Neural cell (in vitro differentiated cells): ENCODE measurements around the gene RBBP8NL. TPM values are rescaled to one million over a fixed set of nuclear protein-coding genes. Genes with fewer than 3 reads are reported as not detected.

Experiments used
- H2AFZ ChIP-seq: fragments of 200-600, 300-800 bp; sonication (generic), shearing (Covaris generic); 2 replicates; pipeline ENCODE4 v1.6.0; 2014; ENCODE audit warnings: low read depth, mild to moderate bottlenecking, antibody characterized with exemption, low read length, moderate library complexity
- H3F3A ChIP-seq: fragments of 200-600 bp; shearing (Covaris generic); 2 replicates; pipeline ENCODE4 v1.6.1; 2016; ENCODE audit warnings: mild to moderate bottlenecking, moderate library complexity, mixed read lengths, antibody characterized with exemption, low read length; ENCODE audit not compliant: insufficient read depth, poor library complexity, severe bottlenecking
- H3K27ac ChIP-seq: fragments of 200-600, 300-800 bp; sonication (generic), shearing (Covaris generic); 2 replicates; pipeline ENCODE4 v1.5.1; 2014; ENCODE audit warnings: mild to moderate bottlenecking, low read length, moderate library complexity
- H3K27me3 ChIP-seq: fragments of 300-800, 200-600 bp; sonication (generic), shearing (Covaris generic); 2 replicates; pipeline ENCODE4 v1.6.0; 2014; ENCODE audit warnings: mild to moderate bottlenecking, low read depth, low read length, moderate library complexity; ENCODE audit not compliant: insufficient read depth
- H3K36me3 ChIP-seq: fragments of 300-800, 200-600 bp; sonication (generic), shearing (Covaris generic); 2 replicates; pipeline ENCODE4 v1.5.1; 2014; ENCODE audit warnings: mild to moderate bottlenecking, antibody characterized with exemption, low read length, moderate library complexity; ENCODE audit not compliant: insufficient read depth
- H3K4me2 ChIP-seq: fragments of 300-800, 200-600 bp; sonication (generic), shearing (Covaris generic); 2 replicates; pipeline ENCODE4 v1.6.0; 2014; ENCODE audit warnings: mild to moderate bottlenecking, low read length
- H3K4me3 ChIP-seq: fragments of 300-800, 200-600 bp; sonication (generic), shearing (Covaris generic); 2 replicates; pipeline ENCODE4 v1.5.1; 2014; ENCODE audit warnings: mild to moderate bottlenecking, low read length, moderate library complexity
- H3K79me2 ChIP-seq: fragments of 200-600 bp; shearing (Covaris generic); replicated peaks from 2 replicates; pipeline ENCODE4 v1.6.0; 2014; ENCODE audit warnings: mild to moderate bottlenecking, low read length, moderate library complexity; ENCODE audit not compliant: insufficient read depth
- H3K9ac ChIP-seq: fragments of 300-800, 200-600 bp; sonication (generic), shearing (Covaris generic); 2 replicates; pipeline ENCODE4 v1.6.1; 2016; ENCODE audit warnings: mild to moderate bottlenecking, low read length, mixed read lengths
- H3K9me2 ChIP-seq: fragments of 200-600 bp; shearing (Covaris generic); 2 replicates; pipeline ENCODE4 v1.6.1; 2016; ENCODE audit warnings: mild to moderate bottlenecking, low read length, mixed read lengths; ENCODE audit not compliant: insufficient read depth
- H3K9me3 ChIP-seq: fragments of 200-600, 300-800 bp; sonication (generic), shearing (Covaris generic); 2 replicates; pipeline ENCODE4 v1.6.1; 2016; ENCODE audit warnings: mild to moderate bottlenecking, mixed run types, low read length, moderate library complexity, mixed read lengths
- H4K20me1 ChIP-seq: fragments of 200-600 bp; shearing (Covaris generic); 2 replicates; pipeline ENCODE4 v1.6.1; 2016; ENCODE audit warnings: mild to moderate bottlenecking, mixed run types; ENCODE audit not compliant: insufficient read depth
- CTCF ChIP-seq: fragments of 450-650 bp; IDR thresholded peaks from 2 replicates; pipeline ENCODE4 v1.5.1; 2014; ENCODE audit warnings: antibody characterized with exemption, mild to moderate bottlenecking, moderate library complexity; ENCODE audit not compliant: poor library complexity, severe bottlenecking
- EP300 ChIP-seq: fragments of 450-650 bp; conservative IDR thresholded peaks from 2 replicates; pipeline ENCODE4 v1.6.1; 2014; ENCODE audit warnings: antibody characterized with exemption, mild to moderate bottlenecking, moderate library complexity; ENCODE audit not compliant: poor library complexity, severe bottlenecking
- EZH2 ChIP-seq: fragments of 200-600, 300-800 bp; shearing (Covaris generic), sonication (generic); IDR thresholded peaks from 2 replicates; pipeline ENCODE4 v1.6.1; 2014; ENCODE audit warnings: antibody characterized with exemption, low read length, borderline replicate concordance, mild to moderate bottlenecking; ENCODE audit not compliant: insufficient read depth, poor library complexity, severe bottlenecking
- MXI1 ChIP-seq: fragments of 450-650 bp; conservative IDR thresholded peaks from 2 replicates; pipeline ENCODE4 v1.6.1; 2014; ENCODE audit warnings: antibody characterized with exemption, mild to moderate bottlenecking; ENCODE audit not compliant: poor library complexity, severe bottlenecking
- POLR2AphosphoS5 ChIP-seq: IDR thresholded peaks from 2 replicates; pipeline ENCODE4 v1.6.1; 2012
- RAD21 ChIP-seq: fragments of 450-650 bp; conservative IDR thresholded peaks from 2 replicates; pipeline ENCODE4 v1.6.1; 2014; ENCODE audit warnings: antibody characterized with exemption, mild to moderate bottlenecking, moderate library complexity
- REST ChIP-seq: IDR thresholded peaks from 2 replicates; pipeline ENCODE4 v1.6.1; 2012; ENCODE audit warnings: borderline replicate concordance
- SMC3 ChIP-seq: fragments of 450-650 bp; conservative IDR thresholded peaks from 2 replicates; pipeline ENCODE4 v1.6.1; 2014; ENCODE audit warnings: antibody characterized with exemption, mild to moderate bottlenecking, moderate library complexity; ENCODE audit not compliant: poor library complexity
- TAF1 ChIP-seq: IDR thresholded peaks from 2 replicates; pipeline ENCODE4 v1.6.1; 2012; ENCODE audit warnings: low read depth
- polyA plus RNA-seq: library from polyadenylated mRNA; depleted of rRNA; stranded (reverse); fragments of >200 nt; gene quantifications from 2 replicates; pipeline ENCODE4 v1.2.3, GENCODE V29; 2014

The RBBP8NL gene
- polyA plus RNA-seq, 1 donor from 2014 or later = not detected

- Histone ChIP-seq H3K27me3 (no peaks in the 10 kb centered on the region), H2AFZ (no peak overlapping the region), H3F3A (no peaks in the 10 kb centered on the region), H3K9me3 (no peaks in the 10 kb centered on the region), H3K79me2 (no peaks in the 10 kb centered on the region), H3K4me3 (no peak overlapping the region), H3K9me2 (no peaks in the 10 kb centered on the region), H3K9ac (no peak overlapping the region), H3K4me2 (no peak overlapping the region), H4K20me1 (no peaks in the 10 kb centered on the region), H3K27ac (no peak overlapping the region), H3K36me3 (no peaks in the 10 kb centered on the region)
- TF ChIP-seq TAF1 = no peak
- no peak for TF ChIP-seq CTCF
- TF ChIP-seq MXI1 = no peak
- TF ChIP-seq EP300 = no peak
- TF ChIP-seq REST = no peak
- TF ChIP-seq POLR2AphosphoS5 = no peak
- no peak for TF ChIP-seq RAD21
- TF ChIP-seq EZH2 = no peak
- no peak for TF ChIP-seq SMC3
Measured at GRCh38 chr20:62396367-62397239, 30.7 kb downstream of the RBBP8NL start.

- Histone ChIP-seq H3K27me3 (no peaks in the 10 kb centered on the region), H3K9me2 (no peaks in the 10 kb centered on the region), H3K9ac (no peak overlapping the region), H3K9me3 (no peaks in the 10 kb centered on the region), H4K20me1 (no peaks in the 10 kb centered on the region), H3K79me2 (no peaks in the 10 kb centered on the region), H3K4me2 (no peak overlapping the region), H3K27ac (no peak overlapping the region), H3F3A (no peaks in the 10 kb centered on the region), H2AFZ (no peak overlapping the region), H3K4me3 (no peak overlapping the region), H3K36me3 (no peaks in the 10 kb centered on the region)
- no peak for TF ChIP-seq REST
Measured at GRCh38 chr20:62395311-62396242, 31.8 kb downstream of the RBBP8NL start.
